Occipital lobe (tissue), 2 donors: ENCODE measurements around the gene PIGK. TPM values are rescaled to one million over a fixed set of nuclear protein-coding genes. Genes with fewer than 3 reads are reported as not detected.
A peak's percentile ranks its signal among the peaks of the same experiment; 100 is the strongest.
"Not testable (repeated sequence)": the region's sequence is repeated elsewhere in the genome, so short reads cannot be mapped to it uniquely, and the experiment has no call there.

Source experiments
- DNase-seq: peaks from one replicate; lab custom pipeline; 2025; lab: John Stamatoyannopoulos, UW
- total RNA-seq: library from RNA; depleted of rRNA; stranded (reverse); fragments of >200 nt; gene quantifications from one replicate; pipeline ENCODE4 v1.2.3, GENCODE V29; 2014

Gene PIGK
- total RNA-seq, 1 donor from 2014 or later, result 30.7 TPM

DNA sequence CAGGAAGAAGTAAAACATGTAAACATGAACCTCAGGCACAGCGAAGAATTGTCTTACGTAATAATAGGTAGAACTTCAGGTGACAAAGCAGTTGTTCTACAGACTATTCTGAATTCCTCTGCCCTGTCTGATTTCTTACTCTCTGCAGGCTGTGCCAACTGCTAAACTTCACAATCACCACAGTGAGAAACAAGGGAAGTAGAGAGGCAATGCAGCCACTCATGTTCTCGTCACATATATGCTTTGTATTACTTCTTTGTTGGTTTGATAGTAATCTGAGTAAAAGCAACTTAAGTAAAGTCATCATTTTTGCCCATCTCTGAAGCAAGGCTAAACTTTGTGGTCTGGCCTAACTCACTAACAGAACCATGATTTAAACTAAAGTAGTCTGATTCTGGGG is 21.9 kb downstream of the PIGK start:
- DNase-seq, result no peak

DNA sequence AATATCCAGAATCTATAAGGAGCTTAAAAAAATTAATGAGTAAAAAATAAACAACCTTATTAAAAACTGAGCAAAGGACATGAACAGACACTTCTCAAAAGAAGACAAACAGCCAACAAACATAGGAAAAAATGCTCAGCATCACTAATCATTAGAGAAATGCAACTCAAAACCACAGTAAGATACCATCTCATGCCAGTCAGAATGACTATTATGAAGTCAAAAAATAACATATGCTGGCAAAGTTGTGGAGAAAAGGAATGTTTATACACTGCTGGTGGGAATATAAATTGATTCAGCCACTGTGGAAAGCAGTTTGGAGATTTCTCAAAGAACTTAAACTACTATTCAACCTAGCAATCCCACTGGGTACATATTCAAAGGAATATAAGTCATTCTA is 25.3 kb downstream of the PIGK start:
- no peak for DNase-seq

DNA sequence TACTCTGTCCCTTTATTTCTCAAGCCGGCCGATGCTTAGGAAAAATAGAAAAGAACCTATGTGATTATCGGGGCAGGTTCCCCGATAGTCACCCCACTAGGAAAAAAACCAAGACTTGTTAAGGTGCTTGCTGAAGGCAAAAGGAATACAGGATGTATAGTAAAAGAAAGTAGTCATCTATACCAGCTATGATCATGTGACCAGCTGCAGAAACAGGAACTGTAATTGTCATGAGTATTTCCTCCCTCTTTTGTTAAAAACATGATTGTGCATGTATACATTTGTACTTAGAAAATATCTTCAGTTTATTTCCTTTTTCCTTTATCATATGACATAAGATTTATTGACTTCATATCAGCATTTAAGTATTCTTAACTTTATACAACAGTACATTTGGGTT is 30.5 kb downstream of the PIGK start:
- no peak for DNase-seq

DNA sequence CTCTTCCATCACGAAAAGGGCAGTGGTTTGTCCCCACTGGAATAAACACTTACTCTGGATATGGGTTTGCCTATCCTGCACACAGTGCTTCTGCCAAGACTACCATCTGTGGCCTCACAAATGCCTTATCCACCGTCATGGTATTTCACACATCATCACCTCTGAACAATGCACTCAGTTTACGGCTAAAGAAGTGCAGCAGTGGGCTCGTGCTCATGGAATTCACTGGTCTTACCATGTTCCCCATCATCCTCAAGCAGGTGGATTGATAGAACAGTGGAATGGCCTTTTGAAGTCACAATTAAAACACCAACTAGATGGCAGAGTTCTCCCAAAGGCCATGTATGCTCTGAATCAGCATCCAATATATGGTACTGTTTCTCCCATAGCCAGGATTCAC is 32.3 kb downstream of the PIGK start:
- DNase-seq, result not testable (repeated sequence)

DNA sequence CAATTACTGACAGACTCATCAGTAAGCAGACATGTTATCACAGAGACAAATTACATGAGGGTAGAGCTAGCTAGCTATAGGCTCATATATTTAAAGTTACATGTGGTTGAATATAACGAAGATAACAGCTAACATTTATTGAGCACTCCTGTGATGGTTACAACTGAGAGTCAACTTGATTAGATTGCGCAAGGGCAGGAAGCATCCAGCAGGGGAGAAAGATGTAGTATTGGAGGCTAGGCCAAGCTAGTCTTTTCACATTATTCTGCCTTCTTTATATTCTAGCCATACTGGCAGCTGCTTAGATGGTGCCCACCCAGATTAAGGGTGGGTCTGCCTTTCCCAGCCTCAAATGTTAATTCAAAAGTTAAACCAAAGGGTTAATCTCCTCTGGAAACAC is 37.1 kb downstream of the PIGK start:
- no peak for DNase-seq

DNA sequence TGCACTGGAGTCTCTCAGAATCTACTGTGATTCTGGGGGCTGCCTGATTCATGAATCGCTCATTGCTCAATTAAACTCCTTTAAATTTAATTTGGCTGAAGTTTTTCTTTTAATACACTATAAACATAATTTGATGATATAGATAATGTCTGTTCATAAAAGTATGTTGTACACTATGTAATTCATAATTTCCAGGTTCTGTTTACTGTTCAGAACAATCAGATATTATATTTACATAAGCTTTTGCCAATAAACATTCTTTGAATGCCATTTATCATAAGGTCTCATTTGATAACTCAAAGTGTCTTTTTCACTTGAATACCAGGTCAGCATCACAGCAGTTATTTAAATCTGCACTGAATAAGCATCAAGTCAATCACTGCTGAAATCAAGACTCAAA is 39.6 kb downstream of the PIGK start:
- DNase-seq, result no peak

DNA sequence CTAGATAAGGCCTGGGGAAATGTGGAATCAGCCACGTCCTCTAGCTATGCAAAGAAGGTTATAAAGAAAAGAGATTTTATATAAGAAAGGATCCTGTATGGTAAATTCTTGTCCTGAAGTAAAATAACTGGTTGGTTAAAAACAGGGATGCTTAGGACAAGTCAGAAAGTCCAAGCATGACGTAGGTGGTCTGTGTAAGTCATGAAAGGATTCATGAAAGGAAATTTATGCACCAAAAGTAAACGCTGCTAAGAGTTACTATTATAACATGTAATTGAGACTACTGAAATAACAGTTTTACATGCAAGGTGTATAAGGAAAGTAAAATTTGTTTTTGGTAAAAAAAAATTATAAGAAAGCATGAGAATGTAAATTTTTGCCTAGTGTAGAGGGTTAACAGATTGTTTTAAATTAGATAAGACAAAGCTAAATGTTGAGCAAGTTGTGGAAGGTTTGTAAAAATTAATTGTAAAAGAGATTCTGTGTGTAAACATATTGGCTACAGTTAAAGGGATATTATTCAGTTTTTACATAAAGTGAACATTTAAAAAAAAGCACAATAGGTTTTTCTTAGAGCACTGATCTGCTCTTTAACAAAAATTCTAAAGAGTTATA is 43.9 kb downstream of the PIGK start:
- no peak for DNase-seq

DNA sequence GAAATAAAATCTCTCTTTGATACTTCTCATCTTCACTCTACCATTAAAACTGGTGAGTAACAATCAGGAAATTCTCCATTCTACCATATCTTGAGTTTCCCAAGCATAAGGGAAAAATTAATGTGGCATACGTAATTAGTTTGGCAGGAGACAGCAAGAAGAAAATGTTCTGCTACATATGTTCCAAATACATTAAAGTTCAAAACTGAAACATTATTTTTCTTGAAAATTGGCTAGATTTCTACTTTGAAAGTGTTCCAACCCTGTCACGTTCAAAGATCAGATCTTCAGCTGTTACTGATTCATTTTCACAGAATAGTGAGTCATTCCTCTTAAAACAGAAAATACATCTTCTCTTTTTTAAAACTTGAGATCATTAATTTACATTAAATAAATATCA is 48.5 kb downstream of the PIGK start:
- DNase-seq, result no peak

DNA sequence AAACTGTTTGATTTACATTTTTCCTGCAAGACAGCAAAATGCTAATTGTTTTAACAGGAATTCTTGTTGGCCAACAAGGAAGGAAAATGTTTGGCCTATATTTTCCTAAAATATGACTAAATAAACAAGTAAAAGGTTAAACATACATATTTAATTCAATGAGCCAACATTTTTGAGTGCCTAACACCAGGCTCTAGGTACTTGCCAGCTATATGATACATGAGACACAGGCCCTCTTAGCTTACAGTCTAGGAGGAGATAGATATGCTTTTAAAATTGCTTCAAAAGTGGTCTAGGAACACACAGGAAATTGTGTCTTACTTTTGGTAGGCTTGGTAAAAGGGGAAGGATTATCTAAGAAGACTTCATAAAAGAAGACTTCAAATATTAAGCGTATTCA is 50.9 kb downstream of the PIGK start:
- no peak for DNase-seq

DNA sequence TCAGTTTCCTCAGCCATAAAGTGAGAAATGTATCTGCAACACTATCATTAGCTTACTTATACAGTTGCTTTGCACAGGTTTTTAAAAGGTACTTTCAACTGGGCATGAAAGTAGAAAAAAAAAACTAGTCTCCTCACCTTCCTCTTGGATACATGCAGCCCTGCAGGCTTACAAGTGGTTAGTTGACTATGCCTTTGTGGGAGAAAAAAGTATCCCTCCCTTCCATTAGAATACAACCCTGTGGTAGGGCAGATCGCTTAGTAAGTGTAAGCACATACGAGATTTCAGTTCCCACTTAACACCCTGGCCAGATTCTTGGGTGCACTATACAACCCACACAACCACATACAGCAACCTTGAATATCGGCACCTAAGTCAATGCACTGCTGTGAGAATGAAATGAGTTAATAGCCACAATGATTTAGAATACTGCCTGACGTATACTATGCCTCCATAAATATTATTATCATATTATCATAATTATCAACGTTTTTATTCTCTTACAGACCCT is 54.7 kb downstream of the PIGK start:
- no peak for DNase-seq

DNA sequence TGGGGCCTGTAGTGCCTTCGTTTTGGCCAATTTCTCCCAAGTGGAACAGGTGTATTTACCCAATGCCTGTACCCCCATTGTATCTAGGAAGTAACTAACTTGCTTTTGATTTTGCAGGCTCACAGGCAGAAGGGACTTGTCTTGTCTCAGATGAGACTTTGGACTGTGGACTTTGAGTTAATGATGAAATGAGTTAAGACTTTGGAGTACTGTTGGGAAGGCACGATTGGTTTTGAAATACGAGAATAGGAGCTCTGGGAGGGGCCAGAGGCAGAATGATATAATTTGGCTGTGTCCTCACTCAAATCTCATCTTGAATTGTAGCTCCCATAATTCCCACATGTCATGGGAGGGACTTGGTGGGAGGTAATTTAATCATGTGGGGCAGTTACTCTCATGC is 59.5 kb downstream of the PIGK start:
- not testable (repeated sequence) for DNase-seq

DNA sequence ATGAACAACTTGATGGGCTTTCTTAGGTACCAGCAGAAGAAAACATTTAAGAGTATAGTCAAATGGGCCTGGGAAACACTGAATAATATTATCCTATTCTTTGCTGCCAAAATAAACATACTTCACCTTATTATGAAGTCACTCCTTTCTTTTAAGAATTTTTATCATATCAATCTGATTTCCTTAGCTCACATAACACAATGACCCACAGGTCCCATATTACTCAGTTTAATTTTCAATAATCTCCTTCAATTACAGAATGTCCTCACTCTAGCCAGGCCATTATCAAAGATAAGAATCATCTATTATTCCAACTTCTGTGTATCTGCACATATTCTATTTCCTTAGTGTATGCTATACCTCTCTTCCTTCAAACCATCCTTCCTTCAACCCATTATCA is 63.0 kb downstream of the PIGK start:
- DNase-seq, result no peak

DNA sequence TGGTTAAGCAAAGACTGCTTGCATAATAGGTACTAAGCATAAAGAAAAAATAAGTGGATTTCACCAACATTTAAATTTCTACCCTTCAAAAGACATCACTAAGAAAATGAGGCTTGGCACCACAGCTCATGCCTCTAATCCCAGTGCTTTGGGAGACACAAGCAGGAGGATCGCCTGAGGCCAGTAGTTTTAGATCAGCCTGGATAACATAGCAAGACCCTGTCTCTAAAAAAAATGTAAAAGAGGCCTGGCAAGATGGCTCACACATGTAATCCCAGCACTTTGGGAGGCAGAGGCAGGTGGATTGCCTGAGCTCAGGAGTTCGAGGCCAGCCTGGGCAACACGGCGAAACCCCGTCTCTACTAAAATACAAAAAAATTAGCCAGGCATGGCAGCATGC is 73.0 kb downstream of the PIGK start:
- DNase-seq, result no peak

DNA sequence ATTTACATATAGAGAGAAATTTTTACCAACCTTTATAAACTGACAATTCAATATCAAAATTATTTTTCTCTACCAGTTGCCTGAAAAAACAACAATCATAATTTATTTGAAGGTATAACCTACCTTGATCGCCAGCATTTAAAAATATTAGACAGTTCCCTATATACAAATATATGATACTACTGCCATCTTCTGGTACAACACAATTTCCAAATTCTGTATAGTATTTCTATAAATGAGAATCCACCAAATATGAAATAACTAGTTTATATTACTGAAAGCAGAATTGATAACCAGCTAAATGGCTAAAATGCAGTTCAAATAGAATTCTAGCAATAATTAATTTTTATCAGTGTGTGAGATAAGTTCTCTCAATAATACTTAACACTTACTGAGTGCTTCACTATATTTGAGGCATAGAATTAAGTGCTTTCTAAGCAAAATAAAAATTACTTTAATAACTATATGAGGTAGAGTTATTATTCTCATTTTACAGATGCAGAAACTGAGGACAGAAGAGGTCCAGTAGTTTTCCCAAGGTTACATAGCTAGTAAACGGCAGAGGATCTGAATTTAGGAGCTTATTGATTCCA is 75.6 kb downstream of the PIGK start:
- DNase-seq, result no peak

DNA sequence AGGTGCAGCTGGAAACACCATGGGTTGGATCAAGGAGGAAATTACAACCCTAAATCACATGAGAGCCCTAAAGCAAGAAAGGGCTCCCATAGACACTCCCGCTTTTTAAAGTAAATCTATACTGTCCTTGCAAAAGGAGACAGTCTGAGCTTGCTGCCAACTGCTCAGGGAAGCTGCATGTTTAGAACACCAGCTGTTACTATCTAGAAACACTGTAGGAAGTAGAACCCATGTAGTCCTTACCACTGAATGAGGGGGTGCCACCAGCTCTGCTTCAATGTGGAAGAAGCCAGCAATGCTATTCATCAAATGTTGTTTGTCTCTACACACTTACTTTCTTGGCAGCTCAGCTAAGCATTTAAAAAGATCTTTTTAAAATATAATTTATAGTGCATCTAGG is 79.8 kb downstream of the PIGK start:
- peak; percentile 24 for DNase-seq

DNA sequence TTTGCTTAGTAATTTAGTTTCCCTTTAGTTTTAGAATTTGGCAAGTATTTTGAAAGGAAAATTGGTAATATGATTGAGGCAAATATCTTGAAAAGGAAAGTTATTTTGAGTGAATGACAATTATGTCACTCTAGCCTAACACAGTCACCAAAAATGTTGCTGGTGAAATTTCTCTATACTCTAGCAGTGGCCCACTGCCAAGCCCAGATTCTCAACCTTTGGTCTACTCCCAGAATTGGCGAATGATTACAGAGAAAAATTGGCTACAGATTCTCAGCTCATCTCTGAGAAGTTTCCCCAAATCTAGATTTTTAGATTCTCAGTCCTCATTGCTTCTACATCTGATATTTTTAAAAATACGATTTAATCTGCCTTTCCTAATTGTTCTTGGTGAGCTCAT is 84.9 kb downstream of the PIGK start:
- DNase-seq, result no peak

DNA sequence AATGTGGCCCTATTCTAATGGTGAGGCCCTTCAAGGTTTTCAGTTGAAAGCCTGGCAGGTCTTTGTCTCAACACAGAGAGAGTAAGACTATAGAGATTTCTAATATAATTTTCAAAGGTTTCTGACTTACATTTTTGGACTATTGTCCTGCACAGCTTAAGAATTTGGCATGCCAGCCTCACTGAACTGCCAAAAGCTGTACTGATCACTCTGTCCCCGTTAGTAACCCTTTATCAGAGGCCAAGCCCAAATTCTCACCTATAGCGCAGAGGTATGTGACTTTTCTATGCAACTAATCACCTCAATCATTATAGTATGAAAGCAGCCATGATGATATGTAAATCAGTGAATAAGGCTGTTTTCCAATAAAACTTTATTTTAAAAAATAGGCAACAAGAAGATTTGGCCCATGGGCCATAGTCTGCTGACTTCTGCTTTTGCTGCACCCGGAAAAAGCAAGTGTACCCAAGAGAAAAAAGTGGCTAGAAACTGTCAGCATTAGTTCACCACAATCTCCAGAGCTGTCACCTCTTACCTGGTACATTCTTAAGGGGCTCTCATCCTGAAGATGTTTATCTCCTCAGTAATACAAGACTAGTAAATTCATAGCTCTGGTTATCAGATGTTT is 85.4 kb downstream of the PIGK start:
- DNase-seq, result no peak

DNA sequence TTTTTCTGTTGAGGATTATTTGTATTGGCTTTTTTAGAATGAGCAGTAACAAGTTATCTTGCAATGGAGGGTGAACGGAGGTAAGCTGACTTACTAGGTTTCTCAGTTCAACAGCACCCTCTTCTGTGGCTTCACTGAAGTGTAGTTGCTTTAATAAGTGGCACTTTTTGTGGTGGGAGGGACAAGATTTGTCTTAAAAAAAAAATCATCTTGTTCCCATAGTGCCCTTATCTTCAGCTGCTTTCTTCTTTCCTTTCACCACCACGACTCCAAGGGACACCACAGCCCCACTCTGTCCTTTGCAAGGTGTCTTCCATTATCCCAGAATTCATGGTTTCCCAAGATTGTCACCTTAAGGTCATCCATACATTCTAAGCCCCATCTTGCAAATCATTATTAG is 92.9 kb downstream of the PIGK start:
- no peak for DNase-seq

DNA sequence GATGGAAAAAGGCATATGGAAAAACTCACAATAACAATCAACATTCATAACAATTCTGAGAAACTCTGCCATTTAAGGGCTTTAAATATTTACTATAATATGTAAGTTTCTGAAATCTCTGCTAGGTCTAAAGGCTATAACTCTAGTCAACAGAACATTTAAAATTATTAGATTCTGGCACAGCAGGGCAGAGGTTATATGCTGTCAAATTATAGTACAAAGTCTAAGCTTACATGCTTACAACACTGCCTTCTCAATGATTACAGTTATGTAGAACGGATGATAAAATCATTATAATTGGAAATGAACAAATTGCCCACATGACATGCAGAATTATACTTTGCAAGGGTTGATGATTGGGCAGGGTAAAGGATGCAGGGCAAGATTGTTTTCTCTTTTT is 97.7 kb downstream of the PIGK start:
- no peak for DNase-seq

DNA sequence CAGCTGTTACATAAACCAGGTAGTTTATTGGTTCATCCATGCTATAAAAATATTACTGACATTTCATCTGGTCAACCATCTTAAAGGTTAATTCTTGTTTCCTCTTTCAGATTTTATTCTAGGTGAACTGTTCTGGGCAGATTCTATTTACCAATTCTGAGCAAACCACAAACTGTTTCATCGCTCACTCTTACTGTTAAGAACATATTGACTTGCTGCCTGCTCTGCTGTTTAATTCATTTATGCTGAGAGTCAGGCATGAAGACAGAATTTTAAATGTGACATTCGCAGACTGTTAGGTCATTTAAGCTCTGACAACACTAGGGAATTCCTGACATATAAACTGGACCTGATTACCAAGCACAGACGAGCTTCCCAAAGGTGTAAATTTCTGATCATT is 98.3 kb downstream of the PIGK start:
- DNase-seq, result no peak

DNA sequence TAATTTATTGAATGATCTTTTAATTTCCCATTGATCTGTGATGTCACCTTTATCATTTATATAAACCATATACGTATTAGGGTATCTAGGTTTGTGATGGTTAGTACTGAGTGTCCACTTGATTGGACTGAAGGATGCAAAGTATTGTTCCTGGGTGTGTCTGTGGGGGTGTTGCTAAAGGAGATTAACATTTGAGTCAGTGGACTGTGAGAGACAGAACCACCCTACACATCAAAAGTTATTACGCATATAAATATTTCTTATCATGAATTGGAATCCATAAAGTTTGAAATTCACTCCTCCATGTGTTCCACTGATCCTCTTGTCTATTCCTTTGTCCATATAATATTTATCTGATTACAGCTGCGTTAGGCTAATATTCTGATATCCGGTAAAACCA is 100.5 kb downstream of the PIGK start:
- no peak for DNase-seq

DNA sequence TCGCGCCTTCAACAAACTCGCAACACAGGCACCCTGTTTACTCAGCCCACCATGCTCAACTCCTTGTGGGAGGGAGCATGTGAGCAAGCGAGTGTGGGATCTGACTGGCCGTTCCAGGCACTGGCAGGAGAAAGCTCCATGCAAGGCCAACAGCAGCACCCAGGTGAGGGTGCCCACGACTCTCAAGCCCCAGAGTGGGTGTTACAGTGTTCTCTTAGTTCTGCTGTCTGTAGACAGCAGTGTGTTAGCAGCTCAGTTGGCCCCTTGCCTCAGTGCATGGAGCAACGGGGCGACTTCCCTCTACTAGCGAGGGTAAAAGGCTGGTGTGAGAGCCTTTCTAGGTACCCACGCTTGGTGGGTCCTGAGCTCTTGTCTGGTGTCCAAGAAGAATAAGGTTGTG is 114.6 kb downstream of the PIGK start:
- no peak for DNase-seq

DNA sequence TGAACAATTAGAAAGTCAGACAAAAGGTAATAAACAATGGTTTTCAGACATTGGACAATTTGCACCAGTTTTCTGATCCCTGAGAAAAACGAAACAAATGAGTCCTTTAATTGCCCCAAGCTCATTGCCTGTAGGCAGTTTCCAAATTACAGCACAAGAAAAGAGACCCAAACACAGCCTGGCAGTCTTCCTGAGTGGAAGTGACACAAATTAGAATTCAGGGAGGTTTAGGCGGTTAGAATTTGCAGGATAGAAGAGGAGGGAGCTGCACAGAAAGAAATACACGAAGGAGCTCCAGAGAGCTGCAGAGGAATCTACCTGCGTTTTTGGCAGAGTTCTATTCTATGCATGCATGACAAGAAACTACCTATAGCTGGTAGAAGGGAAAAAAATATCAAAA is 115.7 kb downstream of the PIGK start:
- no peak for DNase-seq
